Measurements from ENCODE around the gene HINFP.
"Not testable (repeated sequence)": the region's sequence is repeated elsewhere in the genome, so short reads cannot be mapped to it uniquely, and the experiment has no call there.

The HINFP gene

DNA sequence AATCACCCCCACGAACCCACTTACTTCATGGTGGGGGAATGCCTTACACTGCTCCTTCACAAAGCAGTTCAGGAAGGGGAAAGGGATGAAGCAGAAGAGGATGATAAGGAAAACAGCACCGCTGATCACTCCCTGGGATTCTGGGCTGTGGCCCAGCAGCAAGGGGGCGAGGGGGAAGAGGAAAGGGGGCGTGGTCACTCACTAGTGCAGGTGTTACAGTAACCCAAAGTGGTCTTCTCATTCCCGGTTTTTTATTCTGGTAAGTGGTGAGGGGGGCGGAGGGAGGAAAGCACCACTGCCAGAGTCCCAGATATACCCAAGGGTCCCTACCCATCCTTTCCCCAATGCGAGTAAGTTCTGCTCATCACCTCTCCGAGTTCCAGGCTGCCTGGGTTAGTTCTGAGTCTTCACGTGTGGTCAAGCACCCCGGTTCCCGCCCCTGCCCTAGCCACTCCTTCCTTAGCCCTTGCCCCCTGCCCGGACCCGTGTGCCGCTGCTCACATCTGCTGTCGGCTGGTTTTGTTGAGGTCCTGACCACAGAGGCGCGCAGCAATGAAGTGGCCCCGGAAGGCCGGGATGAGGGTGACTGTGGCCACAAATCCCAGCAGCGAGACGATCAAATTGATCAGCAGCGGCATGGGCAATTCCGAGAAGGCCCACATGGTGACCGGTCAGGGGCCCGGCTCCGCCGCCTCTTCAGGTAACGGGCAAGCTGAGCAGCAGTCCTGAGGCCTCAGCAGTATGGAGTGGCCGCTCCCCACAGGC lies 20.2 kb upstream of the HINFP start:
- Histone ChIP-seq H3K4me3 (ENCODE audit: low read length in 2 of 2) (peak overlapping the region; percentile 89 to 90), H3K27ac (ENCODE audit: low read length) (peak overlapping the region; percentile 93), H3K36me3 (ENCODE audit: control insufficient read depth in 2 of 2, insufficient read depth in 2 of 2, low read length in 2 of 2) (peaks cover 19 to 23% of the 10 kb centered on the region in 2 donors), H3K9me3 (ENCODE audit: control insufficient read depth in 2 of 2, low read length in 2 of 2) (no peaks in the 10 kb centered on the region), H3K9ac (ENCODE audit: low read length in 2 of 2) (peak overlapping the region; percentile 90 to 93), H3K27me3 (ENCODE audit: control insufficient read depth in 1 of 2, insufficient read depth in 2 of 2, low read length in 2 of 2) (no peaks in the 10 kb centered on the region), H3K4me1 (ENCODE audit: control insufficient read depth, insufficient read depth, low read length) (peaks cover 24% of the 10 kb centered on the region)

DNA sequence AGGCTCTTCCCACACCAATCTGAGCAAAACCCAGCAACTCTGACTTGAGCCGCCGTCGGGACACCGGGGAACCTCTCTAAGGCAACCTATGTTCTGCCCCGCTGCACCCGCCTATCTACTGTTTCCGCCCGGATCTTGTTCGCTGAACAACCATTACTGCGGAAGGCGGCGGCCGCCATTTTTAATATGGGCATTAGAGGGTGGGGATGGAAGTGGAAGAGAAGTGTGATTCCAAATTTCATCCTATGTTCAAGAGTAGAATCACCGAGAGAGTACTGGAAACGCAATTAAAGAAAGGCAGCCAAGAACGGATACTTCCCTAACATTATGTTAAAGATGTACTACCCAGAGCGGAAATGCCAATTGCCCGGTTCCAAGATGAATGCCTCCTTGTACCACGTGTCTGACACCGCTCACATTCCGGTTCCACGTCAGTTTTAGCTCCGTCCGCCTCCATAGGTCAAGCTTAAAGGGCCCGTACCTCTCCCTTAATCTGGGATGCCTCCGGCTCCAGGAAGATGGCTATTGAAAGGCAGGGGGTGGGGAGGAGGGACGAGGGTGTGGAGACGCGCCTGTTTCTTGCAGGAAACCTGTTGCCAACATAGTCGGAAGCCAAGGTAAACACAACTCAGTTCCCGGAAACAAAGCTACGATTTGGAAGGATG lies 19.5 kb upstream of the HINFP start, which contains the start of gene DPAGT1:
Gene DPAGT1 (minus strand): TSS at position 95 of the 665 bp plus-strand sequence. CDS start 198 bp downstream, outside the sequence.
- Histone ChIP-seq H3K4me3 (ENCODE audit: low read length in 2 of 2) (peak within 1 kb of the TSS; percentile 89 to 90), H3K36me3 (ENCODE audit: control insufficient read depth in 2 of 2, insufficient read depth in 2 of 2, low read length in 2 of 2) (peaks cover 14 to 17% of the 10 kb centered on the region in 2 donors), H3K9me3 (ENCODE audit: control insufficient read depth in 2 of 2, low read length in 2 of 2) (no peaks in the 10 kb centered on the region), H3K9ac (ENCODE audit: low read length in 2 of 2) (peak within 1 kb of the TSS; percentile 90 to 93), H3K27ac (ENCODE audit: low read length) (peak within 1 kb of the TSS; percentile 93), H3K4me1 (ENCODE audit: control insufficient read depth, insufficient read depth, low read length) (peaks cover 31% of the 10 kb centered on the region), H3K27me3 (ENCODE audit: control insufficient read depth in 1 of 2, insufficient read depth in 2 of 2, low read length in 2 of 2) (no peaks in the 10 kb centered on the region)

- H3K27me3 ChIP-seq (ENCODE audit: control insufficient read depth in 1 of 2, insufficient read depth in 2 of 2, low read length in 2 of 2); H3K9me3 ChIP-seq (ENCODE audit: control insufficient read depth in 2 of 2, low read length in 2 of 2); H3K36me3 ChIP-seq (ENCODE audit: control insufficient read depth in 2 of 2, insufficient read depth in 2 of 2, low read length in 2 of 2); H3K9ac ChIP-seq (ENCODE audit: low read length in 2 of 2): not testable (repeated sequence)
- peaks cover 35% of the 10 kb centered on the region for H3K4me1 ChIP-seq (ENCODE audit: control insufficient read depth, insufficient read depth, low read length)
- H3K27ac ChIP-seq (ENCODE audit: low read length) = peak overlapping the region; percentile 93
- peak overlapping the region; percentile 26 to 90 for H3K4me3 ChIP-seq (ENCODE audit: low read length in 2 of 2)
These were observed 18.2 kb upstream of the HINFP start for GRCh38 chr11:119103161-119103664.

GRCh38 chr11:119103793-119104192 lies 17.6 kb upstream of the HINFP start:
- peaks cover 41% of the 10 kb centered on the region for H3K4me1 ChIP-seq (ENCODE audit: control insufficient read depth, insufficient read depth, low read length)
- H3K36me3 ChIP-seq (ENCODE audit: control insufficient read depth in 2 of 2, insufficient read depth in 2 of 2, low read length in 2 of 2) = no peaks in the 10 kb centered on the region
- peak overlapping the region; percentile 93 for H3K27ac ChIP-seq (ENCODE audit: low read length)
- H3K9ac ChIP-seq (ENCODE audit: low read length in 2 of 2) = no peak overlapping the region
- no peaks in the 10 kb centered on the region for H3K9me3 ChIP-seq (ENCODE audit: control insufficient read depth in 2 of 2, low read length in 2 of 2)
- no peak overlapping the region for H3K4me3 ChIP-seq (ENCODE audit: low read length in 2 of 2)
- H3K27me3 ChIP-seq (ENCODE audit: control insufficient read depth in 1 of 2, insufficient read depth in 2 of 2, low read length in 2 of 2) = no peaks in the 10 kb centered on the region

GRCh38 chr11:119106564-119107537 lies 14.5 kb upstream of the HINFP start, which contains the start of gene C2CD2L:
Gene C2CD2L, plus strand, starts transcription at chr11:119107344. Its CDS starts 398 bp downstream, at chr11:119107742.
- no peaks in the 10 kb centered on the region for H3K9me3 ChIP-seq (ENCODE audit: control insufficient read depth in 2 of 2, low read length in 2 of 2)
- H3K27me3 ChIP-seq (ENCODE audit: control insufficient read depth in 1 of 2, insufficient read depth in 2 of 2, low read length in 2 of 2) = no peaks in the 10 kb centered on the region
- H3K27ac ChIP-seq (ENCODE audit: low read length) = peak within 1 kb of the TSS; percentile 69
- peaks cover 37% of the 10 kb centered on the region for H3K4me1 ChIP-seq (ENCODE audit: control insufficient read depth, insufficient read depth, low read length)
- H3K9ac ChIP-seq (ENCODE audit: low read length in 2 of 2) = peak within 1 kb of the TSS; percentile 73 to 83
- H3K36me3 ChIP-seq (ENCODE audit: control insufficient read depth in 2 of 2, insufficient read depth in 2 of 2, low read length in 2 of 2) = peaks cover 8 to 13% of the 10 kb centered on the region in 2 donors
- H3K4me3 ChIP-seq (ENCODE audit: low read length in 2 of 2) = peak within 1 kb of the TSS; percentile 82 to 86

- peak overlapping the region; percentile 37 for H3K27ac ChIP-seq (ENCODE audit: low read length)
- H3K4me1 ChIP-seq (ENCODE audit: control insufficient read depth, insufficient read depth, low read length) = peaks cover 34% of the 10 kb centered on the region
- H3K9me3 ChIP-seq (ENCODE audit: control insufficient read depth in 2 of 2, low read length in 2 of 2) = no peaks in the 10 kb centered on the region
- peak overlapping the region; percentile 77 to 86 for H3K4me3 ChIP-seq (ENCODE audit: low read length in 2 of 2)
- peak overlapping the region; percentile 64 to 83 for H3K9ac ChIP-seq (ENCODE audit: low read length in 2 of 2)
- no peaks in the 10 kb centered on the region for H3K27me3 ChIP-seq (ENCODE audit: control insufficient read depth in 1 of 2, insufficient read depth in 2 of 2, low read length in 2 of 2)
- H3K36me3 ChIP-seq (ENCODE audit: control insufficient read depth in 2 of 2, insufficient read depth in 2 of 2, low read length in 2 of 2) = peaks cover 13 to 21% of the 10 kb centered on the region in 2 donors
These were observed 13.7 kb upstream of the HINFP start for GRCh38 chr11:119107538-119108145.

DNA sequence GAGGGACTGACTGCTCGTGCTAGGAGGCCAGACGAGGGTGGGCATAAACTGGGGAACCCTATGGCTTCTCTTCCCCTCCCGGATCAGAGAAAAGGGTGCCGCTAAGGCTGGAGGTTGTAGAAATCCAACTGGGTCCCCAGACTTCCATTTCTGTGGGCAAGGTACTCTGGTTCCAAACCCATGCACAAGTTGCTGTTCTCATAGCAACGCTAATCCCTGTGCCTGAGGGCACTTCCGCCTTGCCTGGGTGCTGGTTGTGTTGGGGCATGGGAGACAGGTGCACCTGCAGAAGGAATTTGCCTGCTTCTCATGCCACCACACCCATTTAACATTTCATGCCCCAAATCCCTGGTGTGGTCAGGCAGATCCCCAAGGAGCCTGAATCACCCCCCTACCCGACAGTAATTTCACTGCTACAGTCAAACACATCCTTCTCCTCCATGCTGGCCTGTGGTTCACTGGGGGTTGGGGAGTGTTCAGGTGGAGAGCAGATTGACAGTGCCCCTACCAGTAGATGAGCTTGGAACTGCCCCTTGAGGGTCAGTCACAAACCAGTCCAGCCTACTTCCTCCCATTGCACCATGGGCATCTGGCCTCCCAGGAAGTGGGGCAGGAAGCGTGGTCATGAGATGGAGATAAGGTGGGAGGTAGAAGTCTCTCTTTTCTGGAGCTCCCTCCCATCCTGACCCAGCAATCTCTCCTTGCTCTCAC lies 13.1 kb upstream of the HINFP start:
- H3K36me3 ChIP-seq (ENCODE audit: control insufficient read depth in 2 of 2, insufficient read depth in 2 of 2, low read length in 2 of 2) = peaks cover 16 to 27% of the 10 kb centered on the region in 2 donors
- H3K4me3 ChIP-seq (ENCODE audit: low read length in 2 of 2) = peak overlapping the region; percentile 77 to 86
- H3K4me1 ChIP-seq (ENCODE audit: control insufficient read depth, insufficient read depth, low read length) = peaks cover 29% of the 10 kb centered on the region
- H3K27me3 ChIP-seq (ENCODE audit: control insufficient read depth in 1 of 2, insufficient read depth in 2 of 2, low read length in 2 of 2) = no peaks in the 10 kb centered on the region
- peak overlapping the region; percentile 64 to 83 for H3K9ac ChIP-seq (ENCODE audit: low read length in 2 of 2)
- H3K9me3 ChIP-seq (ENCODE audit: control insufficient read depth in 2 of 2, low read length in 2 of 2) = no peaks in the 10 kb centered on the region
- peak overlapping the region; percentile 37 for H3K27ac ChIP-seq (ENCODE audit: low read length)

DNA sequence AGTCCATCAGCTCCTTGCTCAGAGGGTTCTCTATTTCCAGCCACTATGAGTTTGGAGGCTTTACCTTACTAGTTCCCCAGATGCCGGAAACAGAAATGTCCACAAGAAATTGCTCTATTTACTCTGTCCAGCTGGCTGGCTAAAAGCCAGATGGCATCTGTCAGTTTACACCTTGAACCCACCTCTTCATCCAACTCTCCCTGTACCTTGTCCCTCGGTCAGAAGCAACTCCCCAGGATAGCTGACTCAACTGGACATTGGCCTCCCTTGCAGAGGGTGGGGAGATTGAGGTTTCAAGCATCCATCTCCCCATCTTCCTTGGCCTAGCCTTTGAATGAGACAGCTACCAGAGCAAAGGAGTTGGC lies 12.5 kb upstream of the HINFP start:
- Histone ChIP-seq H3K27ac (ENCODE audit: low read length) (no peak overlapping the region), H3K9me3 (ENCODE audit: control insufficient read depth in 2 of 2, low read length in 2 of 2) (no peaks in the 10 kb centered on the region), H3K4me3 (ENCODE audit: low read length in 2 of 2) (peak overlapping the region; percentile 77 to 86), H3K27me3 (ENCODE audit: control insufficient read depth in 1 of 2, insufficient read depth in 2 of 2, low read length in 2 of 2) (no peaks in the 10 kb centered on the region), H3K36me3 (ENCODE audit: control insufficient read depth in 2 of 2, insufficient read depth in 2 of 2, low read length in 2 of 2) (peaks cover 18 to 31% of the 10 kb centered on the region in 2 donors), H3K9ac (ENCODE audit: low read length in 2 of 2) (no peak overlapping the region), H3K4me1 (ENCODE audit: control insufficient read depth, insufficient read depth, low read length) (peaks cover 29% of the 10 kb centered on the region)

DNA sequence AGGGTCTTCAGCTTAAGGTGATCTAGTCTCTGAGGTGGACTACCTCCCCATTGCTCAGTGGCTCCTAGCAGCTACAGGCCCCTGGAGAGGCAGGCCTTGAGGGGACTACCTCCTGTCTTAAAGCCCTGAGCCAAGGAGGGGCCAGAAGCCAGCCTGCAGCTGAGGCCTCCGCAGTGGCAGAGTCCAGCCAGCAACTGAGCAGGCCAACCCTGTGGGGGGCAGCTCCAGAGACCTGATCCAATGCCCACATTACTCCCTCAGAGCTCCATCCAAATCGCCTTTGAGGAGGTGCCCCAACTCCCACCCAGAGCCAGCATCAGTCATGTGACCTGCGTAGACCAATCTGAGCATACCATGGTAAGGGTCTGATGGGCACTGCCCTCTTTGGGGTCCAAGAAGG lies 11.5 kb upstream of the HINFP start:
- H3K27ac ChIP-seq (ENCODE audit: low read length) = no peak overlapping the region
- no peak overlapping the region for H3K9ac ChIP-seq (ENCODE audit: low read length in 2 of 2)
- H3K9me3 ChIP-seq (ENCODE audit: control insufficient read depth in 2 of 2, low read length in 2 of 2) = no peaks in the 10 kb centered on the region
- peaks cover 20 to 36% of the 10 kb centered on the region in 2 donors for H3K36me3 ChIP-seq (ENCODE audit: control insufficient read depth in 2 of 2, insufficient read depth in 2 of 2, low read length in 2 of 2)
- H3K4me3 ChIP-seq (ENCODE audit: low read length in 2 of 2) = no peak overlapping the region
- peaks cover 29% of the 10 kb centered on the region for H3K4me1 ChIP-seq (ENCODE audit: control insufficient read depth, insufficient read depth, low read length)
- H3K27me3 ChIP-seq (ENCODE audit: control insufficient read depth in 1 of 2, insufficient read depth in 2 of 2, low read length in 2 of 2) = no peaks in the 10 kb centered on the region

Data from stomach smooth muscle (tissue), 2 donors.